ENCODE results near the gene FOXJ2. TPM values are rescaled to one million over a fixed set of nuclear protein-coding genes. Genes with fewer than 3 reads are reported as not detected.
"Not testable (repeated sequence)": the region's sequence is repeated elsewhere in the genome, so short reads cannot be mapped to it uniquely, and the experiment has no call there.

FOXJ2 gene
- total RNA-seq, 3 donors from 2014 or later: 11.1 to 14.2 (median 13.4) TPM

DNA sequence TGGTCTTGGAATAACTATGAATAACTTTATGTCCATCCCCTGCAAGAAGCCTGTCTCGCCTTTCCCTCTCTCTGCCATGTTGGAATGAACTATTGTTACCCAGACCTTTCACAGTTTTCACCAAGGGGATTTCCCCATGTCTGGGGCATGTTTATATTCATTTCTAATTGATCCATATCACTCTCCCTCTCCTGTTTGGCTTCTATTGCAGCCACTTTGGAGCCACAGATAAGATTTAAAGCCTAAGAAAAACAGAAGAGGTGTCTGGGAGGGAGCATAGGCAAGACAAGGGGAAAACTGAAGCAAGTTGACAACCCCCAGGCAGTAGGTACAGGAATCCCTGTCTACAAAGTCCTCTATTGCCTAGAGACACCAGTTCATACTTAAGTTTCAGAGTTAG lies 41.0 kb upstream of the FOXJ2 start:
- DNase-seq (ENCODE audit: low spot score in 2 of 2): no peak
- no peak overlapping the region for H3K27ac ChIP-seq
- H3K4me3 ChIP-seq: no peak overlapping the region
- no peak for TF ChIP-seq POLR2AphosphoS5 (IDR thresholded peaks at IDR 0.05)
- TF ChIP-seq POLR2A (IDR thresholded peaks at IDR 0.05): no peak
- TF ChIP-seq, protein P1, sequence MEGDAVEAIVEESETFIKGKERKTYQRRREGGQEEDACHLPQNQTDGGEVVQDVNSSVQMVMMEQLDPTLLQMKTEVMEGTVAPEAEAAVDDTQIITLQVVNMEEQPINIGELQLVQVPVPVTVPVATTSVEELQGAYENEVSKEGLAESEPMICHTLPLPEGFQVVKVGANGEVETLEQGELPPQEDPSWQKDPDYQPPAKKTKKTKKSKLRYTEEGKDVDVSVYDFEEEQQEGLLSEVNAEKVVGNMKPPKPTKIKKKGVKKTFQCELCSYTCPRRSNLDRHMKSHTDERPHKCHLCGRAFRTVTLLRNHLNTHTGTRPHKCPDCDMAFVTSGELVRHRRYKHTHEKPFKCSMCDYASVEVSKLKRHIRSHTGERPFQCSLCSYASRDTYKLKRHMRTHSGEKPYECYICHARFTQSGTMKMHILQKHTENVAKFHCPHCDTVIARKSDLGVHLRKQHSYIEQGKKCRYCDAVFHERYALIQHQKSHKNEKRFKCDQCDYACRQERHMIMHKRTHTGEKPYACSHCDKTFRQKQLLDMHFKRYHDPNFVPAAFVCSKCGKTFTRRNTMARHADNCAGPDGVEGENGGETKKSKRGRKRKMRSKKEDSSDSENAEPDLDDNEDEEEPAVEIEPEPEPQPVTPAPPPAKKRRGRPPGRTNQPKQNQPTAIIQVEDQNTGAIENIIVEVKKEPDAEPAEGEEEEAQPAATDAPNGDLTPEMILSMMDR (IDR thresholded peaks at IDR 0.05): no peak
- intact Hi-C loops (cut with DNase I; ENCODE audit: low total_unique reads): loop anchor here (10.0 kb wide), 1 partner anchor 57 kb away; the partner anchor contains the start of gene SLC2A3
- no peaks in the 10 kb centered on the region for H3K9me3 ChIP-seq
- no peaks in the 10 kb centered on the region for H3K27me3 ChIP-seq
- no peaks in the 10 kb centered on the region for H3K4me1 ChIP-seq
- no peaks in the 10 kb centered on the region for H3K36me3 ChIP-seq

GRCh38 chr12:7994731-7995205 lies 37.7 kb upstream of the FOXJ2 start:
- peak overlapping the region; percentile 74 to 75 for H3K27ac ChIP-seq
- TF ChIP-seq POLR2AphosphoS5 (IDR thresholded peaks at IDR 0.05) (no peak), POLR2A (IDR thresholded peaks at IDR 0.05) (no peak)
- TF ChIP-seq, protein P1 (IDR thresholded peaks at IDR 0.05): no peak
- no peak overlapping the region for H3K4me3 ChIP-seq
- no peaks in the 10 kb centered on the region for H3K4me1 ChIP-seq
- intact Hi-C loops (cut with DNase I; ENCODE audit: low total_unique reads): loop anchor here (10.0 kb wide), 1 partner anchor 60 kb away; the partner anchor contains the start of gene SLC2A3
- H3K36me3 ChIP-seq: no peaks in the 10 kb centered on the region
- no peaks in the 10 kb centered on the region for H3K27me3 ChIP-seq
- peak in 1 of 2 donors; percentile 57 for DNase-seq (ENCODE audit: low spot score in 2 of 2)
- peaks cover 0 to 4% of the 10 kb centered on the region in 2 donors for H3K9me3 ChIP-seq

DNA sequence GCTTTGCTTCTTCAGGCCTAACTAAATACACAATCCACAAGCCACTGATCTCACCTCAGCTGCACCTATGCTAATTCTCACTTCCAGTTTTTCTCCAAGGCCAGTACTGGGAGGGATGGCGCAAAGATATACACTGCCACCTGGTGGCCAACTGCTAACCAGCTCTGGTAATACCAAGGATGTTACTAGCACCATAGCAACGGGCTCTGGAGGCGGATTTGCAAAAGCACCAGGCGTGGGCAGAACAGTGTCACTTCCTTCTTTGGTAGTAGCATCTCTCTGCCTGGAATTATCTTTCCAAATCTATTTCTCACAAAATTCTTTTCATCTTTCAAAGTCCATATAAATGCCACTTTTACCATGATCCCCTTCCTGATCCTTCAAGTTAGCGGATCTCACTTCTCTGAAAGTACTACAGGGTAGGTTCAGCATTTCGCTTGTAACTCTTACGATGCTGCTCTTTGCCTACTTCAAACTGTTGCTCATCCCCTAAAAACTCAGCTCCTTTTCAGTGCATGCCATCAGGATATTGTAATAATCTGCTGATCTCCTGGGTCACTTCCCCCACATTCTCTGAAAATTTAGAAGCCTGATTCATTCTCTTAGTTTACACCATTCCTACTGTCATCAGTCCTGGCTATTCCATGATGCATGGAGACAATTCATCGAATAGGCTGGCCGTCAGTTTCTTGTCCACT lies 37.1 kb upstream of the FOXJ2 start:
- Histone ChIP-seq H3K27ac (peak overlapping the region; percentile 74 to 75), H3K9me3 (peaks cover 0 to 4% of the 10 kb centered on the region in 2 donors), H3K36me3 (no peaks in the 10 kb centered on the region), H3K4me1 (no peaks in the 10 kb centered on the region), H3K4me3 (no peak overlapping the region), H3K27me3 (no peaks in the 10 kb centered on the region)
- peak; percentile 74 to 85 for DNase-seq (ENCODE audit: low spot score in 2 of 2)
- TF ChIP-seq, protein P1 (IDR thresholded peaks at IDR 0.05): peak; percentile 81 to 94 (median 82)
- TF ChIP-seq POLR2AphosphoS5 (IDR thresholded peaks at IDR 0.05) (peak in 1 of 3 donors; percentile 25), POLR2A (IDR thresholded peaks at IDR 0.05) (no peak)
- intact Hi-C loops (cut with DNase I; ENCODE audit: low total_unique reads): loop anchor here (10.0 kb wide), 1 partner anchor 61 kb away; the partner anchor contains the start of gene SLC2A3

DNA sequence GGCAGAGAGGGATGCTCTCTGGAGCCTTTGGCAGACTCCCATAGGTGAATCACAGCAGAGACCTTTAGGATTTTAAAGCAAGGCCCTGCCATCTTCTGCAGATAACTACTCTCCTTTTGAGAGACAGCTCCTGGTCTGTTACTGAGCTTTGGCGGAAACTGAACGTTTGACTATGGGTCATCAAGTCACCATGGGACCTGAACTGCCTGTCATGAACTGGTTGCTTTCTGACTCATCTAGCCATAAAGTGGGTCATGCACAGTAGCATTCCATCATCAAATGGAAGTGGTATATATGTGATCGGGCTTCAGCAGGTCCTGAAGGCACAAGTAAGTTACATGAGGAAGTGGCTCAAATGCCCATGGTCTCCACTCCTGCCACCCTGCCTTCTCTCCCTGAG lies 31.7 kb upstream of the FOXJ2 start:
- H3K27me3 ChIP-seq; H3K36me3 ChIP-seq; DNase-seq (ENCODE audit: low spot score in 2 of 2); intact Hi-C loops (cut with DNase I; ENCODE audit: low total_unique reads); H3K4me1 ChIP-seq; H3K9me3 ChIP-seq; H3K4me3 ChIP-seq; H3K27ac ChIP-seq: not testable (repeated sequence)

GRCh38 chr12:8001496-8001895 lies 31.0 kb upstream of the FOXJ2 start:
- H3K27ac ChIP-seq; intact Hi-C loops (cut with DNase I; ENCODE audit: low total_unique reads); H3K36me3 ChIP-seq; H3K27me3 ChIP-seq; H3K9me3 ChIP-seq; H3K4me3 ChIP-seq; DNase-seq (ENCODE audit: low spot score in 2 of 2); H3K4me1 ChIP-seq: not testable (repeated sequence)

DNA sequence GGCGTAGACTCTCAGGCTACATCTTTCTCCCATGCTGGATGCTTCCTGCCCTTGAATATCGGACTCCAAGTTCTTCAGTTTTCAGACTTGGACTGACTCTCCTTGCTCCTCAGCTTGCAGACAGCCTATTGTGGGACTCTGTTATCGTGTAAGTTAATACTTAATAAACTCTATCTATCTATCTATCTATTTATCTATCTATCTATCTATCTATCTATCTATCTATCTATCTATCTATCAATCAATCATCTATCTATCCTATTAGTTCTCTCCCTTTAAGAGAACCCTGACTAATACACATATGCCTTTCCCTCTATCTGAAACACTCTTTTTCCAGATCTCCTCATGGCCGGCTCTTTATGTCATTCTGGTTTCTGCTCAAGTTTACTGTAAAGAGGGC lies 27.6 kb upstream of the FOXJ2 start:
- H3K4me1 ChIP-seq; H3K36me3 ChIP-seq; H3K9me3 ChIP-seq; H3K4me3 ChIP-seq; intact Hi-C loops (cut with DNase I; ENCODE audit: low total_unique reads); DNase-seq (ENCODE audit: low spot score in 2 of 2); H3K27ac ChIP-seq; H3K27me3 ChIP-seq: not testable (repeated sequence)
